ENCODE measurements around the gene BAIAP2L1.
"Not testable (repeated sequence)": the region's sequence is repeated elsewhere in the genome, so short reads cannot be mapped to it uniquely, and the experiment has no call there.

BAIAP2L1 gene

GRCh38 chr7:98400542-98401340, at the start of gene BAIAP2L1:
Gene BAIAP2L1 (minus strand): TSS chr7:98401090. CDS start chr7:98400852, 238 bp downstream.
- DNase-seq = peak; percentile 88

- DNase-seq = no peak
Measured at GRCh38 chr7:98448766-98449165, 47.9 kb upstream of the BAIAP2L1 start.

- DNase-seq = not testable (repeated sequence)
Measured at GRCh38 chr7:98440992-98441391, 40.1 kb upstream of the BAIAP2L1 start.

GRCh38 chr7:98439484-98439883, 38.6 kb upstream of the BAIAP2L1 start:
- no peak for DNase-seq

- no peak for DNase-seq
Measured at GRCh38 chr7:98434087-98434486, 33.2 kb upstream of the BAIAP2L1 start.

- no peak for DNase-seq
Measured at GRCh38 chr7:98429799-98430198, 28.9 kb upstream of the BAIAP2L1 start.

GRCh38 chr7:98423043-98423442, 22.2 kb upstream of the BAIAP2L1 start:
- no peak for DNase-seq

- DNase-seq = no peak
Measured at GRCh38 chr7:98420966-98421612, 20.2 kb upstream of the BAIAP2L1 start.

GRCh38 chr7:98419988-98420387, 19.1 kb upstream of the BAIAP2L1 start:
- not testable (repeated sequence) for DNase-seq

GRCh38 chr7:98419316-98419691, 18.4 kb upstream of the BAIAP2L1 start:
- not testable (repeated sequence) for DNase-seq

GRCh38 chr7:98418636-98419315, 17.9 kb upstream of the BAIAP2L1 start:
- no peak for DNase-seq

GRCh38 chr7:98418271-98418635, 17.4 kb upstream of the BAIAP2L1 start:
- no peak for DNase-seq

- DNase-seq = not testable (repeated sequence)
Measured at GRCh38 chr7:98417604-98418270, 16.8 kb upstream of the BAIAP2L1 start.

GRCh38 chr7:98414205-98414900, 13.5 kb upstream of the BAIAP2L1 start:
- DNase-seq = no peak

- DNase-seq = not testable (repeated sequence)
Measured at GRCh38 chr7:98413655-98414054, 12.8 kb upstream of the BAIAP2L1 start.

GRCh38 chr7:98409843-98410242, 9.0 kb upstream of the BAIAP2L1 start:
- DNase-seq = no peak

- DNase-seq = not testable (repeated sequence)
Measured at GRCh38 chr7:98408146-98408545, 7.3 kb upstream of the BAIAP2L1 start.

GRCh38 chr7:98406827-98407226, 5.9 kb upstream of the BAIAP2L1 start:
- DNase-seq = no peak

- DNase-seq = no peak
Measured at GRCh38 chr7:98404840-98405239, 4.0 kb upstream of the BAIAP2L1 start.

GRCh38 chr7:98399890-98400541, 874 bp downstream of the BAIAP2L1 start:
- DNase-seq = peak; percentile 34

- DNase-seq = no peak
Measured at GRCh38 chr7:98399462-98399861, 1.4 kb downstream of the BAIAP2L1 start.
